Choroid plexus epithelial cell (primary cell): ENCODE measurements around the gene TP63.

ENCODE experiments used
- DNase-seq: peaks from one replicate; pipeline ENCODE4 v3.0.0-alpha.2; 2010; ENCODE audit warnings: low read depth
- H3K4me3 ChIP-seq: 2 replicates; pipeline ENCODE4 v1.5.1; 2011; ENCODE audit warnings: low read depth, mild to moderate bottlenecking, control low read depth, low read length, moderate library complexity
- TF ChIP-seq, protein P1 (sequence below): conservative IDR thresholded peaks from 2 replicates; pipeline ENCODE4 v1.5.1; 2011; ENCODE audit warnings: low read depth, mild to moderate bottlenecking, control low read depth, inconsistent platforms, low read length, moderate library complexity

Gene TP63

DNA sequence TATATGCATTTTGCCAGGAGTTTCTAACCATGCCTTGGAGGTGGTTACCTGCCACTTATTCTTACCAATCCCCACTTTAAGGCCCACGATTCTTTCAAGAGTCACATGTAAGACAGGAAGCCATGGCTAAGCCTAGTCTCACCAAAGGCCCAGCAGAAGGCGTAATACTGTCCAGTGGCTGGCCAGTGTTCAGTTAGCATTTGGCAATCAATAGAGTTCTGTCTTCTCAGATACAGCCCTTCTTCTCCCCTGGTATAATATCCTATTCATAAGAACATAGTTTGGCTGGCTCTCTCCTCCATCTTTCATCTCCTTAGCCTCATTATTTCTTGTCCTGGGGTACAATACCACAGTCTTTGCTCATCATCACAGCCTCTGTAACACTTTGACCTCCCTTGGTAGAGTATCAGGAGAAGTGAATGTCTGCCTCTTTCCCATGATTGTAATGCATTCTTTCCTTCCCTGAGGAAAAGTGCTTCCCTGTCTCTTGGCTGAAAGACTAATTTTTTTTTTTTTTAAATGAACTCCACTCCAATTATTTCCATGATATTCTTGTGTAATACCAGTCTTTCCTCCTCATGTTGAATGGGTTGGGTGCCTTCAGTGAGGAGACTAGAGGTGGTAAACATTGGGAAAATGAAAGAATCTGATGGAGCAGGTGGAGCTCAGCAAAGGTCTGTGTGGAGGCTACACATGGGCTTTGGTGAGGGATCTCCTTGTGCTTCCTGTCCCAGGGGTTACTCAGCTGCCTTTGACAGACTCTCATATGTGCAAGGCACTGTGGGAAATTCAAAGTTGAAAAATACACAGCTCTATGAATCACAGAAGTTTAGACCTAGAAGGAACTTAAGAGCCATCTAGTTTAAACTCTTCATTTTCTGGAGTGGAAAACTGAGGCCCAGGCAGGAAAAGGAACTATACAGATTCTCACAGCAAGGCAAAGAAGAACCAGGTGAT is 271.3 kb downstream of the TP63 start:
- H3K4me3 ChIP-seq = no peak overlapping the region
- no peak for DNase-seq
- TF ChIP-seq, protein P1, sequence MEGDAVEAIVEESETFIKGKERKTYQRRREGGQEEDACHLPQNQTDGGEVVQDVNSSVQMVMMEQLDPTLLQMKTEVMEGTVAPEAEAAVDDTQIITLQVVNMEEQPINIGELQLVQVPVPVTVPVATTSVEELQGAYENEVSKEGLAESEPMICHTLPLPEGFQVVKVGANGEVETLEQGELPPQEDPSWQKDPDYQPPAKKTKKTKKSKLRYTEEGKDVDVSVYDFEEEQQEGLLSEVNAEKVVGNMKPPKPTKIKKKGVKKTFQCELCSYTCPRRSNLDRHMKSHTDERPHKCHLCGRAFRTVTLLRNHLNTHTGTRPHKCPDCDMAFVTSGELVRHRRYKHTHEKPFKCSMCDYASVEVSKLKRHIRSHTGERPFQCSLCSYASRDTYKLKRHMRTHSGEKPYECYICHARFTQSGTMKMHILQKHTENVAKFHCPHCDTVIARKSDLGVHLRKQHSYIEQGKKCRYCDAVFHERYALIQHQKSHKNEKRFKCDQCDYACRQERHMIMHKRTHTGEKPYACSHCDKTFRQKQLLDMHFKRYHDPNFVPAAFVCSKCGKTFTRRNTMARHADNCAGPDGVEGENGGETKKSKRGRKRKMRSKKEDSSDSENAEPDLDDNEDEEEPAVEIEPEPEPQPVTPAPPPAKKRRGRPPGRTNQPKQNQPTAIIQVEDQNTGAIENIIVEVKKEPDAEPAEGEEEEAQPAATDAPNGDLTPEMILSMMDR = no peak

DNA sequence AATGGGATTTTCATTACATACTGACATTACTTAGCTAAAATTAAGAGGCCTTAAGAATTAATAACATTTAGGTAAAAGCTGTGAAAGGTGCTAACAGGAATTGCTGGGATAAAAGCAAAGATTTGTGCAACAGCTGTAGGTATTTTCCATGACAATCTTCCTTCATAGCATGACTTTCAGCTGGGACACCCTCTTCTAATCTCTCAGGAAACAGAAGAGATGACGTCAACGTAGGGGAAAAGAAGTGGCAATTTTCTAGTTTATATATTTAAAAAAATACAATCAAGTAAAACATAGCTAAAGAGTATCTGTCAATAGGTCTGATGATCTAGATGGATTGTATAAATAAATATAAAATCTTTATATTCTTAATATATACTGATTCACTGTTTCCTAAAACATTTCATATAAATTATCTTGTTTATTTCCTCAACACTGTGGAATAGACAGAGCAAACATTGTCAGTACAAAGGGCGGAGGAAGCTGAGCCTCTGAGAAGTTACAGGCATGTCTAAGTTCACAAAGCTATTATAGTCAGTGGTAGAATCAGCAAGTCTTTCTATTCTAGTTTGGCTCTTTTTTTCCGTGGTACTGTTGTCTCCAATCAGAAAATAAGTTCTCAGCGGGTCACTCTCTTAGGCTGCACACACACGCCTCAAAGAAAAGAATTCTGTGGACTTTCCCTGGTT is 272.5 kb downstream of the TP63 start:
- TF ChIP-seq, protein P1 = no peak
- H3K4me3 ChIP-seq = no peak overlapping the region
- DNase-seq = no peak

DNA sequence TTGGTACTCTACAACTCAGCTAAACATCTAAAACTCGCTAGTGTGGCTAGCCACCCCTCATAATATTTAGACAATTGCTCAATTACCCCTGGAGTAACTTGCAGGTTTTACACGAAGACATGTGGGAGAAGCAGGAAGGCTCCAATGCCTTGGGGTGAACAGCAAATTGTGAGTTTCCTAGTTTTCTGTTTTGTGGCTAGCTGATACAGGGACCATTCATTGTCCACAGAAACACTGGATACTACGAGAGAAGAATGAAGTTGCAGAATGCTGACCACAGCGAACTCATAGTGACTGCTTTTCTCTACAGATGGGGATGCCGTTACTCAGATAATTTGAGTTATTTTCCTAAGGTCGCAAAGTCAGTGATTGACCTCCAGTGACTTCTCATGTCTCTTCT is 276.6 kb downstream of the TP63 start:
- no peak overlapping the region for H3K4me3 ChIP-seq
- DNase-seq = no peak
- TF ChIP-seq, protein P1 = no peak

DNA sequence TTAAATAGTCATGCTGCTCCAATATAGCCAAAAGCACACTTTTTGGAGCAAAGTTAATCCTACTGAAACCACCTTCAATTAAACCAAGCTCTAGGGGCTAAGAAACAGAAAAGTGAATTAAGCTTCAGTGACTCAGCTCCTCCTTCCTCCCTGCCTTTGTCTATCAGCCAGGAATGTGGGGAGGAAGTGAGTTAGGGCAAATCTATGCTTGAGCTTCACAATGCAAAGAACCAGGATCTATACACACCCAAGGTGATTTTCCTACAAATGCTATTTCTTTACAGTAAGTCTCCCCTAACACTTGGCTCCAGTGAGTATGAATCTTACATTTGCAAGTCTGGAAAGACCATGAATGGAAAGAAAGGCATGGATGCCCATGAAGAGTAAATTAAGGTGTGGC is 277.5 kb downstream of the TP63 start:
- TF ChIP-seq, protein P1 = no peak
- no peak overlapping the region for H3K4me3 ChIP-seq
- DNase-seq = peak; percentile 48

DNA sequence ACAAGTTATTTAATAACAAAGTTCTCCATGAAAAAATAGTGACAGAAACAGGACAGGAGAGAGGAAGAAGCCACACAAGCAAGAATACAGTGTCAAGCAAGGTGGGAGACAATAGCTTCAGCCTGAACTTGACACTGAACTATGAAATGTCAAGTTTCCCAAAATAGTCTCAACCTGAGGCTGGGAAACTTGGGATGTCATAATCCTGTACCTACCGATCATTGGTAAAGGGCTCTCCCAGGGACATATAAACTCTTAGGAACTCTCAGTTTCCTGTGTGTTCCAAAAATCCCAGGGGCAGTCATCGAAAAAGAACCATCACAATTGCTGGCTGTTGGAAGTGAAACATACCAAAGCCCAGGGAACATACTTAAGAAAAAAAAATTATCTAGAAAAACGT is 277.9 kb downstream of the TP63 start:
- TF ChIP-seq, protein P1 = no peak
- DNase-seq = no peak

DNA sequence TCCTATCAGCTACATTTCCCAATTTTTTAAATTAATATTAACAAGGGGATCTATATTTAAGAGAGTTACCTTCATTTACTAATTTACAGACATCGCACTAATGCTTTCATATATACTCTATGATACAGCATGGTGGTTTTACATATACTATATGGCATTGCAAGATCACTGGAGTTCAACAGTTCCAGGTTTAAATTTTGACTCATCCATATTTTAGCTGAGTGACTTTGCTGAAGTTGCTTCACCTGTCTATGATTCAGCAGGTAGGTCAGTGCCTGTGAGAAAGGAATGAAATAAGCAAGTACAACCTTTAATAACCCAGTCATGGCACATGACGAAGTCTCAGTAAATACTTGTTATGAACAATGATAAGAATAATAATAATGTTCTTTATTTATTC is 278.4 kb downstream of the TP63 start:
- no peak overlapping the region for H3K4me3 ChIP-seq
- no peak for DNase-seq
- TF ChIP-seq, protein P1 = no peak

More for the DNA sequence above, 277.9 kb downstream of the TP63 start:
- no peak overlapping the region for H3K4me3 ChIP-seq
